HG02759 (cell line): ENCODE data around the gene SRMS.
A peak's percentile ranks its signal among the peaks of the same experiment; 100 is the strongest.

Source experiments
- ATAC-seq: cut with Tn5 transposase; IDR thresholded peaks from one replicate; pipeline ENCODE4 v1.9.1; 2021; ENCODE audit warnings: mild to moderate bottlenecking, moderate library complexity; ENCODE audit not compliant: unreplicated experiment

The SRMS gene

GRCh38 chr20:63539441-63540370 is 7.8 kb downstream of the SRMS start:
- no peak for ATAC-seq

DNA sequence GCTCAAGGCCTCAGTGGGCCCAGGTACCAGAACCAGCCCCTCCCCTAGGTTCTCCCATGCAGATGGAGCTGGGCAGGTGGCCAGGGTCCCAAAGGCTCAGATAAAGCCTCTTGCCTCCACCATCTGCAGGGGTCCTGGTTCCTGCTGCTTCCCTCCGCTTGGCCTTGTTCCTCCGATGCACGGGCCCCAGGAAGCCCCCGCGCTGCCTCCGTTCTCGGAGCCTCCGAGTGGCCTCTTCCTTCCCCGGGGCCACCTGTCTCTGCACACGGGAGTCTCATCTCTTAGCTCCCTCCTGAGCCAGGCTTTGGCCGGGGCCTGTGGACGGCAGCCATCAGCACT is 8.5 kb downstream of the SRMS start:
- ATAC-seq, result no peak

DNA sequence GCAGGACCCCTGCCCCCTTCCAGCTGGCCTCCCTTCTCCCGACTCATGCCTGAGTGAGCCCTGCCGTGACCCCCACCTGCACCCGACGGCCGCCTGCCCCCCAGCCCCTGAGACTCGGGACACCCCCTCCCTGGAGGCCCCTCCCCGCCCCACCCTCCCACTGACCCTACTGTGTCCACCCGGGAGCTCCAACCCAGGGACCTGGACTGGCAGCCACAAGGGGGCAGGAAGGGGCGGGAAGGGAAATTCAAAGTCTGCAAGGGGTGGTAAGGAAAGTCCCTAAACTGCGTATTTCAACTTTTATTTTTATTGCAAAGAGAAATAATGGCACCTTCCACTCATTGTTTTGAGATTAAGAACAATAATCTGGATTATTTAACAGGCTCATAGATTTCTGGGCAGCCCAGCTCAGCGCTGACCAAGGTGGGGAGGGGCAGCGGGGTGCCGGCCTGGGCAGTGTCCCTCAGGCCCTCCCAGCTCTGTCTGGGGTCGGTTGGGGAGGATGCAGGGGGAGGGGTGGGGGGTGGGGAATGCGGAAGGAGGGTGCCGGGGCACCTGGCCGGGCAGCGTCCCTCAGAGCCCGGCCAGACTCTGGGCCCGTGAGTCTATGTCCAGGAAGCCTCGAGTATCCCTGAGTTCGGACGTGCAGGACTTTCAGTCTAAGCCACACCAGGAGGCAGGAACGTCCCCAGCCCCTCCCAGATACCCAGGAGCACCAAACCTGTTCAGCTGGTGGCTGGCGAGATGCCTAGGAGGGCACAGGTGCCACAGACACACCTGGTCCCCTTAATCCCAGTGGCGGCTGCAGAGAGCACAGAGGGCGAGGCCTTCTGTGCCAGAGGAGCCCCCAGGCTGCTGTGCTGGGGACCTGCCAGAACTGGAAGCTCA is 9.1 kb downstream of the SRMS start:
- ATAC-seq, result no peak

GRCh38 chr20:63537525-63538203 is 9.9 kb downstream of the SRMS start:
- peak; percentile 88 for ATAC-seq

DNA sequence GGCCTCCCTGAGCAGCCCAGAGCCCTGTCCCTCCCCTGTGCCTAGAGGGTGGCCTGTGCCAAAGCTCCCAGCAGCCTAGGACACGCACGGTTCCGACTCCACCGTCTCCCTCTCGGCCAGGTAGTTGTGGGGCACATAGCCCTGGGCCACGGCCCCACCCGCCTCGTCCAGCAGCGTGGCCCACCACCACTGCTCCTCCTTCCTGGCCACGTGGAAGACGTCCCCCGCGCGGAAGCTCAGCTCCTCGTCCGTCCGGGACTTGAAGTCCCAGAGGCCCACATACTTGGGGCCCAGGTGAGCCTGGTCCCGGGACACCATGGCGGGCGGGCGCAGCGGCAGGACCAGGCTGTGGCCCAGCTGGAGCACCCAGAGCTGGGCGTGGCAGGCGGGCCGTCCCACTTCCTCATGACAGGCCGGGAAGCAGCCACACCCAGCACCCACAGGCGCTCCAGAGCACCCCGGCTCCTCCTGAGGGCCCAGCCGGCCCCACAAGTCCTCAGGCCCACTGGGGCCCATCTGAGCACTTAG is 10.5 kb downstream of the SRMS start, which contains the start of gene PTK6:
Gene PTK6 (minus strand): TSS at position 380 of the 528 bp plus-strand sequence. CDS start 62 bp downstream, at position 318.
- peak; percentile 12 for ATAC-seq

GRCh38 chr20:63536241-63536977 is 11.1 kb downstream of the SRMS start:
- no peak for ATAC-seq

- ATAC-seq, result no peak
Measured at GRCh38 chr20:63534831-63535651, 12.5 kb downstream of the SRMS start.

DNA sequence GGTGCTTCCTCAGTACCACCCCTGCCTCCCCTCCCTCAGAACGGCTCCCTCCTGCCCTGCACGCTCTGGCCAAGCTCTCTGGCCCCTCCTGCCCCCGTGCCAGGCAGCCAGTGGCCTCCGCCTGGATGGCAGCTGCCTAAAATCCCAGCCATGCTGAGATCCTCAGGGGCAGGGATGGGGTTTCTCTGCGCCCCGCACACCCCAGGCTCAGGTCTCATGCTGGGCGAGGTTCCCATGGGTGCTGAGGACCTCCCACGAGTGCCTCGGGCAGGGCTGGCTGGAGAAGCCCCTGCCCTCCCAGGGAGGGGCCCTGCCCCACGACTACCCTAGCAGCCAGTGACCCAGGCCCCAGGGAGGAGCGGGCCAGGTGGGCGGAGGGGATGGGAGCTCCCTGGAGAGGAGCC is 13.1 kb downstream of the SRMS start:
- no peak for ATAC-seq

DNA sequence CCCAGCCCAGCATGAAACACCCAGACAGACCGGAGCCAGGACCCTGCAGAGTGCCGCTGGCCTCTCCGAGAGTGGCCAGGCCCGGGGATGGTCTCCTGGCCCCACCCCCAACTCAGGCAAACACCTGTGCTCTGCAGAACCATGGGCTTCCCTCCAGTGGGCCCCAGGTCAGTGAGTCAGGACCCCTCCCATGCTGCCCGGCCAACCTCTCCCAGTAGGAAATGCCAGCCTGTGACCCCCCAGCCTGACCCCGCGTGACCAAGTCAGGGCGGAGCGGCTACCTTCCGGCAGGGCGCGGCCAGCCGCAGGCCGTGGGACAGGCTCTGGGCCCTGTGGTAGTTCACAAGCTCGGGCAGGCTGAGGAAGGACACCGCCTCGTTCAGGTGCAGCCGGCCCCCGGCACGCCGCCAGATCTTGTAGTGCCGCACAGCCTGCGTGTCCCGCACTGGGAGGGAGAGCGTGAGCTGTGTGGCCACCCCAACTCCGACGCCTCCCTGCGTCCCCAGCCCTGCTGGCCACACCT is 13.6 kb downstream of the SRMS start:
- ATAC-seq, result no peak

DNA sequence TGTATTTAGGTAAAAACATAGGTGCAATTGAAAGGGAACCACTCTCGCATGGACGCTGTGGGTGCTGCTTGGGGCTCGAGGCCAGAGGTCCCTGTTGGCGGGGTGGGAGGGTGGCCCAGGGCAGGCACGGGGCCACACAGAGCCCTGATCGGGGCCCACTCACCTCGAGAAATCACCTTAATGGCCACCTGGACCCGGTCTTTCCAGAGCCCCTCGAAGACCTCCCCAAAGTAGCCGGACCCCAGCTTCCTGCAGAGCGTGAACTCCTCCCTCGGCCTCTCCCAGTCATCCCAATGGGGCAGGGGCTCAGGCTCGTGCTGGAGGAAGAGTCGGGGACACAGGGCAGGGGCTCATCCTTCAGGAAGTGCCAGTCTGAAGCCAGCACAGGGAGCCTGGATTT is 14.2 kb downstream of the SRMS start:
- ATAC-seq, result no peak

DNA sequence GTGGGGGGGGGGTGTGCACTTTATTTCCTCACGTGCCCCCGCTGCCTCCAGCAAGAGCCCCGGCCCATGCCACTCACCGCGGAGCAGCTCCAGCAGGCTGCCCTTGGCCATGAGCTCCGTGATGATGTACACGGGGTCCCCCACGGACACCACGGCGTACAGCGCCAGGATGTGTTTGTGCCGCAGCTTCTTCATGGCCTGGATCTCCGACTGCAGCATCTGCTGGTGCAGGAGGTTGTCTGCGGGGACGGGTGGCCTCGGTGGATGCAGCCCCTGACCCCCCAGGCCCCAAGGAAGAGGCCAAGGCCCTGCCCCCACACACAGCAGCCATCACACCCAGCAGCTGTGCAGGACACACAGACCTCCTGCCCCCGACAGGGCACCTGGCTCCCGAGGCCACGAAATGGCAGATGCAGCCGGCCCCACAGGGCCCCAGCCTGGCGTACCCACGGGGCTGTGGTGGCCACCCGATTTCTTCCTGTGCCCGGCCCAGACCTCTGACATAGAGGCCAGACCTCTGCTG is 15.0 kb downstream of the SRMS start:
- no peak for ATAC-seq

GRCh38 chr20:63531686-63532448 is 15.7 kb downstream of the SRMS start:
- no peak for ATAC-seq

- ATAC-seq, result no peak
Measured at GRCh38 chr20:63530788-63531160, 16.8 kb downstream of the SRMS start.

- ATAC-seq, result no peak
Measured at GRCh38 chr20:63529861-63530787, 17.4 kb downstream of the SRMS start.

- ATAC-seq, result no peak
Measured at GRCh38 chr20:63529180-63529860, 18.2 kb downstream of the SRMS start.

GRCh38 chr20:63527184-63527583 is 20.4 kb downstream of the SRMS start:
- ATAC-seq, result no peak

- ATAC-seq, result no peak
Measured at GRCh38 chr20:63525971-63526370, 21.6 kb downstream of the SRMS start.
